PC-9 (cell line): ENCODE measurements around the gene PRKAG2.

ENCODE experiments used
- EZH2 ChIP-seq: fragments of 200-600 bp; sonication (generic); IDR thresholded peaks from 2 replicates; pipeline ENCODE4 v1.8.0; 2017; ENCODE audit warnings: antibody characterized with exemption, low read depth
- TF ChIP-seq, protein P1 (sequence below): fragments of 200-600 bp; sonication (generic); conservative IDR thresholded peaks from 2 replicates; pipeline ENCODE4 v1.6.1; 2017; ENCODE audit warnings: mixed run types, antibody characterized with exemption, mild to moderate bottlenecking, moderate library complexity

GRCh38 chr7:151710646-151711434, 166.1 kb downstream of the PRKAG2 start:
- TF ChIP-seq, protein P1, sequence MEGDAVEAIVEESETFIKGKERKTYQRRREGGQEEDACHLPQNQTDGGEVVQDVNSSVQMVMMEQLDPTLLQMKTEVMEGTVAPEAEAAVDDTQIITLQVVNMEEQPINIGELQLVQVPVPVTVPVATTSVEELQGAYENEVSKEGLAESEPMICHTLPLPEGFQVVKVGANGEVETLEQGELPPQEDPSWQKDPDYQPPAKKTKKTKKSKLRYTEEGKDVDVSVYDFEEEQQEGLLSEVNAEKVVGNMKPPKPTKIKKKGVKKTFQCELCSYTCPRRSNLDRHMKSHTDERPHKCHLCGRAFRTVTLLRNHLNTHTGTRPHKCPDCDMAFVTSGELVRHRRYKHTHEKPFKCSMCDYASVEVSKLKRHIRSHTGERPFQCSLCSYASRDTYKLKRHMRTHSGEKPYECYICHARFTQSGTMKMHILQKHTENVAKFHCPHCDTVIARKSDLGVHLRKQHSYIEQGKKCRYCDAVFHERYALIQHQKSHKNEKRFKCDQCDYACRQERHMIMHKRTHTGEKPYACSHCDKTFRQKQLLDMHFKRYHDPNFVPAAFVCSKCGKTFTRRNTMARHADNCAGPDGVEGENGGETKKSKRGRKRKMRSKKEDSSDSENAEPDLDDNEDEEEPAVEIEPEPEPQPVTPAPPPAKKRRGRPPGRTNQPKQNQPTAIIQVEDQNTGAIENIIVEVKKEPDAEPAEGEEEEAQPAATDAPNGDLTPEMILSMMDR, result no peak
- TF ChIP-seq EZH2, result no peak
